Kasumi-1 (cell line): ENCODE results near the gene FANK1.
"Not testable (repeated sequence)": the region's sequence is repeated elsewhere in the genome, so short reads cannot be mapped to it uniquely, and the experiment has no call there.

Experiments used
- DNase-seq, 2 experiments: peaks; one replicate each; lab custom pipeline; 2025; lab: John Stamatoyannopoulos, UW

FANK1 gene

GRCh38 chr10:126021833-126022500 lies 125.6 kb downstream of the FANK1 start:
- no peak for DNase-seq

DNA sequence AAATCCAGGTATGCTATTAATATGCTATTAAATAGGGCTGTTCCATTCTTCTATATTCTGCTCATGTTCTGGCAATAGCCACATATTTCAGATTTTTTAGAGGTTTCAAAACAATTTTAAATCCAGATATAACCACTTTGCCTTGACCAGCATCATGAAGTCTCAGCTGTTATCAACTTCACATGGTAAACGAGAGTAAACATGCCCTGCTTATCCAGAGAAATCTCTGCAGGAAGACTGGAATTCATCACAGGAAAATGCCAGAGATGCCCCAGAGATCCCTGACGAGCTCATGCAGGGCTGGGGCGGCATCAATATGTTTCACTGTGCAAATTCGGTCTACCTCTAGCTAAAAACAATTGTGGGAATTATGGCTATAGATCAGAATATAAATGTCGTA lies 126.5 kb downstream of the FANK1 start:
- DNase-seq = no peak

- no peak for DNase-seq
Observed at GRCh38 chr10:126027692-126028091, 131.3 kb downstream of the FANK1 start.

- no peak for DNase-seq
Observed at GRCh38 chr10:126029999-126030398, 133.6 kb downstream of the FANK1 start.

- DNase-seq = no peak
Observed at GRCh38 chr10:126034586-126034985, 138.2 kb downstream of the FANK1 start.

- no peak for DNase-seq
Observed at GRCh38 chr10:126036515-126036914, 140.2 kb downstream of the FANK1 start.

DNA sequence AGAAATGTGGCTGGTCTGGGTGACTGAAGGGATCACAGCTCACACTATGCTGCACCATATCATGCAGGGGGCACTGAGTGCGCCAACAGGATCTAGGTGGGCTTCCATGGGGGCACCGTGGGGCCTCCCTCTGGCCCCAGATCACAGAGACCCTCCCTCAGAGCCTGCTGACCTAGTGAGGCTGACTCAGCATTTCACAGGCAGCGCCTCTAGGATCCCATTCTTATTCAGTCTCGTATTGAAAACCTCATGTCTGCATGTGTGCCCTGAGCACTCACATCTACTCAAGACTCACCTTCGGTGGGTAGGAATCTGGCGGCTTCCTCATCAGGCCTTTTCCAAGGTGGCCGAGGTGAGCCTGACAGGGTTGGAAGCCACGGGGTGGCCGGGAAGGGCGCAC lies 141.6 kb downstream of the FANK1 start:
- DNase-seq = no peak

DNA sequence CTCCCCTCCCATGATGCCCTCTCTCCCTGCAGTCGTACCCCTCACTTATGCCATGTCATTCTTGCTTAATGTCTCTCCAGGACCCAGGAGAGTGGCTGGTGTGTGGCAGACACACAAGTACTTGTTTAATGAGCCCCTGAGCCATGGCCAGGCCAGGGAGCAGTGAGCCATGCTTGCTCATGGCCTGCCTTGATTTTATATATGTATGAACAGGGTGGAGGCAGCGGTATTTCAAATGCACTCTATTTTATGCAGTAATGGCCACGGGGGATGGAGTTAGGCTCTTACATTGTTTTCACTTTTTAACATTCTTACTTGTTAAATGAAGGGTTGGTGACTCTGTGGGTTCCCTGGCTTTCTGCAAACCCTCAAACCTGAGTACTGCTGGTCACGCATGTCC lies 144.8 kb downstream of the FANK1 start:
- DNase-seq = no peak

GRCh38 chr10:126041804-126042231 lies 145.5 kb downstream of the FANK1 start:
- peak; percentile 100 for DNase-seq

DNA sequence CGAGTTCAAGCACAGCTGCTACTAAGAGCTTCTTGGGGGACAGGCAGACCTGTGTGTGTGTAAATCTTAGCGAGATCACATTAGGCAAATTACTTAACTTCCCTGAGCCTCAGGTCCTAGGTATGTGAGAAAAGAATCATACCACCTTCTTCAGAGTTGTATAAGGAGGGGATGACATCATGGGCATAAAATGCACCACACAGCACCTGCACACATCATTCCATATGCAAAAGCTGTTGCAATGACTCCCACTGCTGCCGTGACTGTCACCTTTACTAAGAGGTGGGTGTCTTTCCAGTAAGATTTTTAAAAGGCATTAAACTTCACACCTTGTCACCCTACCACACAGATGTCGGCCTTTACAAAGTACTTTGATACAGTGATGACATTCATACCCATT lies 146.0 kb downstream of the FANK1 start:
- DNase-seq = no peak

- no peak for DNase-seq
Observed at GRCh38 chr10:126042906-126043305, 146.5 kb downstream of the FANK1 start.

- no peak for DNase-seq
Observed at GRCh38 chr10:126043389-126043788, 147.0 kb downstream of the FANK1 start.

DNA sequence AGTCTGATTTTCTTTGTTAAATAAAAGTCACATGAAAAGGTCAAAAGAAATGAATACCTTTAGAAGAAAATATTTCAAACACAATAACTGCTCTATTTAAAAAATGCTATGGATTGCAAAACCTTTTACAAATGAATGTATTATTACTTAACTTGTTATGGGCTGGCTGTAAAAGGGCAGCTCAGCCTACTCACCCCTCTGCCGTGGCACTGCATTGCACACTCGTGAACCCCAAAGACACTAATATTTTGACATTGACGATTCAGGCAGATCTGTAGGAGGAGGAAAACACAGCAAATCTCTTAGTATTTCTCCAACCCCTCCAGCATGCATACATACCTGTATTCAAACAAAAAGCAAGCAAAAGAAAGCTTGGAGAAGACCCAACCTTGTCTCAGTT lies 149.5 kb downstream of the FANK1 start:
- no peak for DNase-seq

DNA sequence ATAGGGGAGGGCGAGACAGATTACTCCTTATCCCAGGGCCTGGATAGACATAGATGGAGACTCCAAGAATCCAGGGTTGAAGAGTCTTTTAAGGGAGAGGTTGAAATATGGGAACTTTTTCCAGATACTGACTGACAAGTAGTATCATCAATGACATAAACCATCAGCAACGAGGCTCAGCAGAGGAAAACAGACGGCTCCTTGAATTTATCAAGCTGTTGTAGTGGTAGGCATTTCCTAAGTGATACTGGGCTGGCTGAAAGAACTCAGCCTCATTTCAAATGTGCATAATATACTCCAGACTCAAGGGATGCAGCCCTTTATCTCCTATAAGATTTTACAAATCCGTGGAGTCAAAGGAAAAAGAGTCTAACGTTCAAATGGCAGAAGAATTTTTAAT lies 150.5 kb downstream of the FANK1 start:
- DNase-seq = no peak

DNA sequence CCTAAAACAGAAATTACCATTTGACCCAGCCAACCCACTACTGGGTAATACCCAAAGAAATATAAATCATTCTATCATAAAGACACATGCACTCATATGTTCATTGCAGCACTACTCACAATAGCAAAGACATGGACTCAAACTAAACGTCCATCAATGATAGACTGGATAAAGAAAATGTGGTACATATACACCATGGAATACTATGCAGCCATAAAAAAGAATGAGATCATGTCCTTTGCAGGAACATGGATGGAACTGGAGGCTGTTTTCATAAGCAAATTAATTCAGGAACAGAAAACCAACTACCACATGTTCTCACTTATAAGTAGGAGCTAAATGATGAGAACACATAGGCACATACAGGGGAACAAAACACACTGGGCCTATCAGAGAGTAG lies 151.4 kb downstream of the FANK1 start:
- DNase-seq = not testable (repeated sequence)

- peak; percentile 95 to 98 for DNase-seq
Observed at GRCh38 chr10:126049759-126050700, 153.7 kb downstream of the FANK1 start.

DNA sequence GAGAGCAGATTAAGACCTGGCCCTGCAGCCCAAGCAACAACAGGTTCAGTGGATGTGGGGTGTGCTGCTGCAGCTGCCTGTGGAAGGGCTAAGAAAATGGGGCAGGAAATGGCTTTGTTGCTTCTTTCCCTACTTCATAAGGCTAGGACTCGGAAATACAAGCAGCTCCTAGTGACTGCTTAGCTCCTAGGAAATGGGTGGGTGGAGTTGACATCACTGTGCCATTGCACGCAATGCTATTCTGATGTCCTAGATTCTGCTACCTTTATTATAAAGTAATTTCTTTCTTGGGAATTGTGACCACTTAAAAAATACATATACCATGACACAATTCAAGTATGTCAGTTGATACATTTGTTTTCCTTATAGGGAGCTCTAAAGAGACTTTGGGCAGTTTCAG lies 155.8 kb downstream of the FANK1 start:
- DNase-seq = no peak

DNA sequence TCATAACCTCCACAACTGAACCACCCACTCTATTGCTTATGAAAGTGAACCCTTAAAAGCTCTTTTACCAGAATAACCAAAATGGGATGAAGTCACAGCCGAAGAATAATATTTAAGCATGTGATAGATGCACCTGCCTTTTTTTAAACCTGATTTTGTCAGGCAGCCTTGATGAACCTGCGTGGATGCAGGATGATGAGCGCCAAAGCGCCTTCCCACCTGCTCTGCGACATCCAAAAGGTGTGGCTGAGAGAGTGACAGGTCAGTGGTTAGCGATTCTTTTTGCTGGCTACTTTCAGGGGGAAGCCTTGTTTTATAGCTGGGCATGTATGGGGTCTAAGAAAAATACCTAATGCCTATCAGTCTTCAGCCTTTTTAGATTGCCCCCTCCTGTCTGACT lies 157.8 kb downstream of the FANK1 start:
- no peak for DNase-seq

GRCh38 chr10:126057494-126057893 lies 161.1 kb downstream of the FANK1 start:
- DNase-seq = no peak

DNA sequence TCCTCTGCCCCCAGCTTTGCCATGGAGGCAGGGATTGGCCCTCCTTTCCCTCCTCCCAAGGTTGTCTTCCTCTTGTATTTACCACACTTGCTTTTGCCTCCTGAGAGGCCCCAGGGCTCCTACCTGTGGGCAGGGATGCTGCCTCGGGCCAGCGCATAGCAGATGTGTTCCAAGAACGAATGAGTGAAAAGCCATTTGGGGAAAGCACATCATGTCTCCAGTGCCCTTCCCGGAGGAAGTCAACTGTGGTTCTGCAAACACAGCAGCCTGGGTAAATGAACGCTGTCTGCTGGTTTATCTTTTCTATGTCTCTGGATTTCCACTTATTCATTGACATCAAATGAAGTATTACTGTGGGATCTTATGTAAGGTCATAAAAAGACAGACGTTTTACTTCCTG lies 161.7 kb downstream of the FANK1 start:
- no peak for DNase-seq

DNA sequence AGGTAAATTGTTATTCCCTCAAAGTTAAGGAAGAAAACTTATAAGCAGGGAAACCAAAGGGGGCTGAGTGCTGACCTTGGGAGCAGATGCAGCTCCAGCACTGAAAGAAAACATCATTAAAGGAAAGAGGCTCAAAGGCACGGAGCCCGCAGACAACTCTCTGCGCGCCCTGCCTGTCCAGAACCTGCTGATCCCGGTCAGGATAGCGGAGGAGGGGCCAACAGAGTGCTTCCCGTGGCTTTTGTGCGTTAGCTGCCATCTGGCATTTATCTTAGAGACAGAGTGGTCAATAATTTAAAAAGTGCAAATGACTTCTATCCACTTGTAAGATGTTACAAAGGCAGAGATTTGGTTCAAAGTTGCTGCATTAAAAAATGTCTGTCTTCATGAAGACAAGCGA lies 162.1 kb downstream of the FANK1 start:
- DNase-seq = no peak
